GM21737 (cell line): ENCODE measurements around the gene NLRC3.

Source experiments
- ATAC-seq: cut with Tn5 transposase; IDR thresholded peaks from one replicate; pipeline ENCODE4 v1.9.1; 2021; ENCODE audit warnings: mild to moderate bottlenecking, moderate library complexity; ENCODE audit not compliant: unreplicated experiment

Gene NLRC3

DNA sequence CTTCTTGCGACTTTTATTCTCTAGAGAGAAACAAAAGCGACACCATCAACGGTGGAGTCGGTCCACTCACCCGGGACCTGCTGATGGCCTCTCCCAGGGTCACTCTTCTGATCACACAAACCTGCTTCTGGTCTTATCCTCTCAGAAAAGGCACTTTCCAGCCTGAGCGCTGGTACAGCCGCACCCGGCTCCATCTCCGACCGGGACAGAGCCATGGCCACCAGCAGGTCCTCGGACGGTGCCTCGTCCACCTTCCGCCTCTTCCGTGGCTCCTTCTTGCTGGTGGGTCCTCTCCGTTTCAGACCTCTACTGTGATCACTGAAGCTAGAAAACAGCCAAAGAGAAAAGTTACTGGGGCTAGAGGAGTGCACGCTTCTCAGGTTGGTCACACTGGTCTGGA, 20.5 kb upstream of the NLRC3 start:
- ATAC-seq: no peak

DNA sequence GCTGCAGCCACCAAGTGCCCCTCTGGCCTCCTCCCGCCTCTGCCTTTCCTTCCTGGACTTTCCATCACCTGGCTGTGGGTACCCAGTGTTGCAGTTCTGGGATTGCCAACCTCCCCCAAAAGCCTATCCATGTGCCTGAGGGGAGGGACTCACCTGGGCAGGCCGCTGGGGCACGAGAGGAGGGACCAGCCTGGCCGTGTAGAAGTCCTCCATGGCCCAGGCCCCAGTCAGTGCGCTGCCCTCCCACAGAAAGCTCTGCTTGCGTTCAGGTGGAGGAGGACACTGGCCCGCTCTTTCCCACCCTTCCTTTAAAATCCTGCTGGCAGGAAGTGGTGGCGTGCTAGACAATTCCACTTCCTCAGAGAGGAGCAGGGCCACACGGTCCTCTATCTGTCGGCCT, 20.0 kb upstream of the NLRC3 start:
- ATAC-seq: no peak

DNA sequence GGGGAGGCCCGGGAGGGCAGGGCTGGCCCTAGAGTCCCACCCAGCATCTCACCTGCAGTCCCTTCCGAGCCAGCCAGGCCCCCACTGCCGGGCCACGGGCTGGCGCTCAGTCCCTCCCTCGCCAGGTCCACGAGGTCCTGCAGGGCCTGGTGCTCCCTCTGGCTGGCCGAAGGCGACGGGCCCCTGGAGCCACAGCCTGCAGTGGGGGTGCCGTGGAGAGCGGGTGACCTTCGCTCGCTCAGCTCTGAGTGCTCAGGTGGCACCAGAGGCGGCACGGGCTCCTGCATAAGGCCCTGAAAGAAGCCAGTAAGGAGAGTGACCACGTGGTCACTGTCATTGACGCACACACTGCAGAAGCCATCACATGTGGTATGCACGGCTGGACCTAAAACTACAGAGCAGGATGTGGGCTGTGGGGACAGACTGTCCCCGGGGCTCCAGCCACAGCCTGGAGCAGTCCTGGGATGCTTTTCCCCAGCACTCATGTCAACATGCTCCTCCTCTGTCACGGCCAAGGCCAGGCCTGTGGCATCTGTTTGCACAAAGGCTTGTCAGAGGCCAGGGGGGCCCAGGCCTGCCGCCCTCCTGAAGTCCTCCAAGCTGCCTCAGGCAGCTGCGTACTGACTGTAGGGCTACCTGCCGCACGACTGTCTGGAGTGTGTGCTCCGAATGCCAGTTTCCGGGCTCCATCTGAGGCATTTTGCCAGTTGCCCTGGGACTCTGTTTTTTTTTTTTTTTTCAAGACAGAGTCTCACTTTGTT, 19.1 kb upstream of the NLRC3 start:
- ATAC-seq: no peak

DNA sequence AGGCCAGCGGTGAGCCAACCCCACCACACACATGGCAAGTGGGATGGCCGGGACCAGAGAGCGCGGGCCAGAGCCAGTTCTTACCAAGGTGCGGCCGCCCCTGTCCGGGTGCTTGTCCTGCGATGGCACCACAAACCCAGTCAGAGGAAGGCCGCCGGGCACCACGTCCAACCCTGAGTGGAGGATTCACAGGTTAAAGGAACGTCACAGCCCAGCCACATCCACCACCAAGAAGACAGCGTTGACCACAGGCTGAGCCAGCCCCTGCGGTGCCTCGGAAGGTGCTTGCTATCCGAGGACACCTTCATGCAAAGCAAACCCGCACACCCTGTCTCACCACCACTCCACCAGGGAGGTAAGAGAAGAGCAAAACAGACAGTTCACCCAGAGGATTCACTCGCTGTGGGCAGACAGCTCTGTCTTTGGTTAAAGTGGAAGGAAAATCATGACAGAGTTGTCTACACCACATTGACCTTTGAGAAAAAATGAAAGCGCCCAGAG, 18.4 kb upstream of the NLRC3 start:
- no peak for ATAC-seq

DNA sequence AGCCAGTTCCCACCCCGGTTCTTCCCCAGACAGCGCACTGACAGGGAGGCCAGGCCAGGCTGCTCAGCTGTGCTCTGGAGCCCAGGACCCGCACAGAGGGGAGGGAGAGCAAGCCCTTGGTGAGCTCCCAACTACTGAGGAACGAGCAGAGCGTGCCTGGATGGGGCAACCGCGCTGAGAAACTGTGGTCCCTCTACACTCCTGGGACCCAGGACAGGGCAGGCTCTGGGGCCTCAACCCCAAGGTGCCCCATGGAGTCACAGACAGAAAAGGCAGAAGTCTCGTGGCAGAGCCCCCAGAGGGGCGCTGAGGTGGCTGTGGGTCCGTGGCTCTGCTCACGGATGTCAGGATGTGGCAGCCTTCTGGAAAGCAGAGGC, 17.9 kb upstream of the NLRC3 start:
- ATAC-seq: no peak

DNA sequence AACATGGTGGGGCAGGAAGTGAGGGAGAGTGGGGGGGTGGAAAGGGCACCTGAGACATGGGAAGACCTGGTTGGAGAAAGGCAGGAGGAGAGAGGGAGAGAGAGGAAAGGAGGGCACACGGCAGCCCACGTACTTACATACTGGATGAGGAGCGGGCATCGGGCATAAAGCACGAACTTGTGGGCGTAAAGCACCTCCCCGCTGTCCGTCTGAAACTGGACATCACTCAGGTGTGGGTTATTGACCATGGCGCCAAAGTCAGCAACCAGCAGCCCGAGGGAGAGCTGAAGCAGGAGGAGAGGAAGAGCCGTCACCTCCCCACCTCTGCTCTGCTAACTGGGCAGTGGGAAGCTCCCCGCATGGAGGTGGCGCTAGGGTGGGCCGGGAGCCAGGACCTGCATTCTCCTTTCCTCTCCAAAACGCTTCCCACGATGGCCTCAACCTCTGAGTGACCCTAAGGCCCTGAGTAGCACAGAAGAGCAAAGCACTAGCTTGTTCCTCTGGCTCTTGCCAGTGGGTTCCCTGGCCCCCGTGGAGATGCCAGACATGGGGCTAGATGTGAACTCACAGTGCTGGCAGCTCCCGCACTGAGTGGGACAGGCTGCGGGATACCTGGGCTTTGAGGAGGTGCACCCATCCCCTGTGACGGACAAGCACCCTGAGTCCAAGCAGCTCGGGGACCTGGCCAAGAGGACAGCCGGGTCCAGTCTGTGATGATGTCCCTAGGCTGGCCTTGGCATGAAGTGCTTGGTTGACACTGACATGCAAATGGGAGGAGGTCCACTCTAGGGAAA, 17.3 kb upstream of the NLRC3 start:
- no peak for ATAC-seq

DNA sequence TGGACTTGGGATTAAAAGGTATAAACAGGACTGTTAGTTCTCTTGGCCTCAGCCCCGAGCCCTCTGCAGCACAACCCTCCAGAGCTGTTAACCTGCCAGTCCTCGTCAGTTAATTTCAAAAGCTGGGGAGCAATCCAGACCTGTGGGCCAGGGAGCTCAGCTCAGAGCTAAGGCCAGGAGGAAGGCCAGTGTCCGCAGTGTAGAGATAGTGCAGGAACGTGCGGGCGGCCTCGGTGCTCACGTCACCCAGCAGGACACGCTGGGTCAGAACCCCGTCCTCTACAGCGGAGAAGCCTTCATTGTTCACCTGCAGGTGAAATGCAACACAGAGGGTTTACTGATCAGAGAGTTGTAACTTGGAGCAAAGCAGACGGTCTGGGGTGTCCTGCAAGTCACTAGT, 15.4 kb upstream of the NLRC3 start:
- ATAC-seq: no peak

DNA sequence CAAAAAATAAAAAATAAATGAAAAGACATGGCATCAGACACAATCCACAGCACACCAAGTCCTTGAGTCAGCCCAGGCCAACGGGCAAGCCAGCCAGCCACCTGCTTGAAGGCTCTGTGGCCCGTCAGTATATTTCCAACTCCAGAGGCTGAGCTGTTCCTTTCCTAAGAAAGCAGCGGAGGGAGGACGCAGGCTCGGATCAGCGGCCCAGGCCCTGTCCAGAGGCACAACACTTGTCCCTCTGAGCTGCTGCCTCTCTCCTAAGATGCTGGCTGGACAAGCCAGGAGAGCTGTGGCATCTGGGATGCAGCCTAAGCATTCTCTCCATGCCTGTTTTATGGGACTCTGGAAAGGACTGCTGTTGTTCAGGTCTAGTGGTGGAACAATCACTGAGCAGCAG, 14.8 kb upstream of the NLRC3 start:
- ATAC-seq: no peak

DNA sequence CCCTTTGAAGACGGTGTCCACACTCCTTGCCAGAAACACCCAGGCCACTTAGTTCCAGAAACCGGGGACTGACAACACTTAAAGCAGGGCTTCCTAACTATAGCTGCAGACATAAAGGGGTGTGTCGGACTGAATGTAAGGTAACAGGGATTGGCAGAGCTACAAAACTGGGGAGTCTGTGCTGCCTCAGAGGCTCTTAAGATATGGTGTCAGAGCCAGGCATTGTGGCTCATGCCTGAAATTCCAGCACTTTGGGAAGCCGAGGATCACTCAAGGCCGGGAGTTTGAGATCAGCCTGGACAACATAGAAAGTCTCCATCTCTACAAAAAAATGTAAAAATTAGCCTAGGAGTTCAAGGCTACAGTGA, 14.2 kb upstream of the NLRC3 start:
- ATAC-seq: no peak

DNA sequence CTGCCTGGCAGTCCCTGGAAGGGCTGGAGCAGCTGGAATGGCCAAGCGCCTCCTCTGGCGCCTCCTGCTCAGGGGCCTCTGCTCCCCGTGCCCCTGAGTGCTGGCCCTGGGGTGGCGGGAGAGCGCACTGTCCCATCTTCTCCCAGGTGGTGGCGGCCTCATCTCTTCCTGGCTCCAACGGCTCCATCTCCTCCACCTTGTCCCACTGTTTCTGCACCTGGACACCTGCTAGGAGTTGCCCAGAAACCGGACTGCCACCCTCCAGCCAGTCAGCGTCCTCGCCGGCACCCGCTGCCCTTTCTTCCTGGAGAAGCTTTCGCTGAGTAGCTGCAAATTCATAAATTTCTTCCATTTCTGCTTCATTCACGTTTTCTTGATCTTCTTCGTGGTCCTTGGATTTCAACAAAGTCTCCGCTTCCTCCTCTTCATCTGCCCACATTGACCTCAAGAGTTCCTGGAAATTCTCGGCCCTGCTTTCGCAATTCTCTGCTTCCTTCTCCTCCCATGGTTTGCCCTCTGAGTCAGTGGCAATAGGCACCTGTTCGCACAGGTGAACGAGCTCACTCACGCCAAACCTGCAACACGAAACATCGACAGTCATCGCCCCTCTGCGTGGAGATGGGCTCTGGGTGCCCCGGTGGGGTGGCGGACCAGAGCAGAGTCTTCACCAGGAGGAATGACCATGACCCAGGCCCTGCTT, 13.7 kb upstream of the NLRC3 start:
- ATAC-seq: no peak

DNA sequence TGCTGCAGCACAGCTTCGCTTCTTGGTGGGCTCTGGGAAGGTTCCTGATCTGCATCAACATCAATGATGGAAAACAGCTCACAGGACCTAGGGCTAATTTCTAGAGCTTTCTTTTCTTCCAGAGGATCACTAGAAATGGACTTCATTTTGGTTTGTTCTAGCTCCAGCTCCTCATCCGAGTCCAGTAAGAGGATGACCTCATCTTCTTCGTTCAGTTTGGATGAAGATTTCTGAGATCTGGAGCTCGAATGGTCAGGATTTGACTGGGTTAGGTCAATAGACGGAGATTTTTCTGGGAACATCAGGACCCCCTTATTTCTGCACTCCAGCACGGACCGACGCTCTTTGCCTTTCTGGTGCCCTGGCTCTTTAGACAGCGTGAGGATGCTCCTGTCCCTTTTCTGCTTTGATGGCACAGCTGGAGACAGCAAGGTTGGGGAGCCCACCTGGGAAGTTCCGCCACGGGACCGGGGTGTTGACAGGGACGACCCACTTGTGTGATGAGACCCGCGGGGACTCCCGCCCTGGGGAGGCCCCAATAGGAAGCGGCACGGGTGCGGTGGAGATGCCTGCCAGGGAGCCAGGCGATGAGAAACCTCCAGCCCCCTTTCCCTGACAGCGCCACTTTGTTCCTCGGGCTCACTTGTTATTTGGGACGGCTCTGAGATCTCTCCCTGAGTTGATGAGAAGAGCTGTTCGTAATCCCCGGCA, 12.9 kb upstream of the NLRC3 start:
- ATAC-seq: no peak

DNA sequence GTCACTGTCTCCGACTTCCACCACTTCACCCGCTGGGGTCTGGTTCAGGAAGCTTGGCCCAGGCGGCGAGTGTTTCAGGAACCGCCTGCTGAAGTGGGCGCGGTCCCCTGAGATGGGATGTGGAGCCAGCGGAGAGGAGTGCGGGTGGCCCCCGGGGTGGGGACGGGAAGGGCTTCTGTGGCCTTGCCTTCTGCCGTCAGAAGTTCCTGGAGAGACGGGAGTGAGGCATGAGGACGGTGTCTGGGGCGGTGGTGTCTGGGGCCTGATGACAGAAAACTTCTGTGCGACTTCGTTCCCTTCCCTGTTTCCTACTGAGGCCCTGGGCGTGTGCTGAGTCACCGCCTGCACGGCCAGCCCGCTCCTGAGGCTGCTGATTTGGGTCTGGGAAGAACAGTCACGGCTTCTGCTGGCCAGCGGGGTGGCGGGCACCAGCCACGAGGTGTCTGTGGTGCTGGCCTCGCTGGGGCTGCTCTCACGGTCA, 12.3 kb upstream of the NLRC3 start:
- no peak for ATAC-seq

DNA sequence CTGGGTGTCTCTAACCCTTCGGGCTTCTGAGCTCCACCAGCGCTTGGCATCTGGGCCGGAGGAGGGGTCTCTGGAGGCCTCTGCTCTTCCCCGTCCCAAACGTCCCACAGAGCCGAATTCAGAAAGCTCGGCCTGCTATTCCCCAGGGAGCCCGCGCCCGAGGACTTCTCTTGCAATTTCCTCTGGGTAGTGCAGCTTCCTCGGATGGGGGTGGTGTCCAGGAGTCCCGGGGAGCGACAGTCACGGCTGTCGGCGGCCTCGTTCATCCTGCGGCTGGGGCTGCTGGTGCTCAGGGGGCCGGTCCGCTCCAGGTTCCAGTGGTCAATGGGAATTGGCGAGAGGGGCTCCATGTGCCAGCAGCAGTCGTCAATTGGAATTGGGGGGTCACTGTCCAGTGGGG, 11.8 kb upstream of the NLRC3 start:
- no peak for ATAC-seq

DNA sequence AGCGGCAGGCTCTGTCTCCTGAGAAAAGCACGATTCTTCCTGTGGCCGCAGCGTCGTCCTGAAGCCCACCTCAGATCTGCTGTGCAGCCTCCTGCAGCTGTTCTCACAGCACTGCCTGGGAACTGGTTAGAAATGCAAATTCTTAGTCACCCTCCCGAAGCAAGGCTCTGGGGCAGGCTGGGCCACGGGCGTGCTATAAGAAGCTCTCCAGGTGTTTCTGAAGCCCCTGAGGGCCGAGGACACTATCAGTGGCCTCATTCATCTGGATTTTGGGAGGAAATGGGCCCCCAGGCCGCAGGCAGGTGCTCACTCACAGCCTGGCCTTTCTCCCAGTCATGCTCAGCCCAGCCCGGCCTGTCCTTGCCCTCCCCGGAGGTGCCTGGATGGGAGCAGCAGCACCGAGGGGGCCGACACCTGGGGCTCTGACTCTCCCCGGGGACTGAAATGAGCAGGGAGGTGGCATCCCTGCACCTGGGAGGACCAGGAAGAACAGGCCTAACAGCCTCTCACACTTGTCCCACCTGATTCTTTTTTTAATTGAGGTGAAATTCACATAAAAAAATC, 10.4 kb upstream of the NLRC3 start:
- no peak for ATAC-seq

DNA sequence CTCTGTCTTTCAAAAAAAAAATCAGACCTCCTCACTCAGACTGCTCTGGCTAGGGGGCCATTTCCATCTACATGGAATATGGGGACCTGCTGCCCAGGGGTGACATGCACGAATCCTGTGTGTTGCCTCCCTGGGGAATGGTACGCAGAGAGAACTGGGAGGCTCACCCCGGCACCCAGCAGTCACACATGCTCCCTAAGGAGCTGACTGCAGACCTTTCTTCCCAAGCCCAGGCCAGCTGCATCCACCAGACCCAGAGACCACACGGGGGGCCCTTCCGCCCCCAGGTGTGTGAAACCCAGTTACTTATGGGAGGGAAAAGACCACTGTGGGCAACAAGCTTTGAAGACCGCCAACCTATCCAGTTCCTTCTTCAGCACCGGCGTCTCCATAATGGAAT, 7.2 kb upstream of the NLRC3 start:
- ATAC-seq: no peak

DNA sequence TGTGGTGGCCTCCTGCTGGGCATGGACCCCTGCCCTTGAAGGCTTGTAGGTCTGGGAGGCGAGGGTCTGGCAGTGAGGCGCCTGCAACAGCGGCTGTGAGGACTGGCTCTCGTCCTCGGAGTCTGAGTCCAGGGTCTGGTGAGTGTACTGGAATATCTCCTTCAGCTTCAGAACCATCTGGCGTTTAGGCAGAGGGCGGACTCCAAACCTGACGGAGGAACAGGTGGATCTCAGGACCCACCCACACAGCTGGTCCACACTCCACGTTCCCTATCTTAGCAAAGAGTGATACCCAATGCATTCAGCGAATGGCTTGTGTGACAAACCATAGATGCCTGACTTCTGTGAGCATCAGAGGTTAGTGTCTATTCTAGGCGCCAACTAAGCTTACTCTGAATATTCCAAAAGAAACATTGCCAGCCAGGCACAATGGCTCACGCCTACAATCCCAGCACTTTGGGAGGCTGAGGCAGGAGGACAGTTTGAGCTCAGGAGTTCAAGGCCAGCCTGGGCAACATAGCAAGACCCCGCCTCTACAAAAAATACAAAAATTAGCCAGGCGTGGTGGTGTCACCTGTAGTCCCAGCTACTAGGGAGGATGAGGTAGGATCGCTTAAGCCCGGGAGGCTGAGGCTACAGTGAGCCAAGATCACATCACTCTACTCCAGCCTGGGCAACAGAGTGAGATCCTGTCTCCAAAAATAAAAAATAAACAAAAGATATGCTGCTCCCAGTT, 6.3 kb upstream of the NLRC3 start:
- no peak for ATAC-seq

DNA sequence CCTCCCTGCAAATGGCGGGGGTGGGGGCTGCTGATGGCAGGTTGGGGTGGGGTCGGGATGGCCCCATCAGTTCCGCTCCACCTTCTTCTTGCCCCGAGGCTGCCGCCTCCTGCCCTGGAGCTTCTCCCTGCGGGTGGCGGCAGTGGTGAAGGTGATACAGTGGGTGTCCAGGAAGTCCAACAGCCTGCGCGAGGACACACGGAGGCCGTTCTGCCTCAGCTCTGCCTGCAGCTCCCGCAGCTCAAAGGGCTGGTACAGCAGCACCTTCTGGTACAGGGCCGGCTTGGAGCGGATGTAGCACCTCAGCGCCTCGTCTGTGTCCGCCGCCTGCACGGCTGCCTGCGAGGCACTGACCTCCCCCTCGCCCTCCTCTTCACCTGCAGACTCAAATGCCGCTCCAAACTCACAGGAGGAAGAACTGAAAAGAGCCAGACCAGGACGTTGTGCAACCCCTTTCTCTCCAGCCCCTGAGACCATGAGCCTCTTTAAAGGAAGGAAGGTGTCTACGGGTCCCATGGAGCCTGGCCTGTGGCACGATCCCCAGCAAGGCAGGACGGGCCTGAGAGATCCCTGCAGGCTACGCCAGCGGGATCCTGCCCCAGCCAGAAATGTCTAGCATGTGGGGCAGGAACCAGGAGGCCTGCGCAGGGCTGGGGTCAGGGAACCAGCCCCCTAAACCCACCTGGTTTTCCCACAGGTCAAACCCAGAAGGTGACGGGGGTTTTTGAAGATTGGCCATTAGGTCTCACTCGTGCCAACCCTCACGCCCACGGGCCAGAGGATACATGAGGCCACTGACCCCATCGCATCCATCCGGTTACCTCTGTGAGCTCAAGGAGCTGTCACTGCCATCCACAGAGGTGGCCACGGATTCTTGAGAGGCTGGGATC, 5.3 kb upstream of the NLRC3 start:
- ATAC-seq: no peak

DNA sequence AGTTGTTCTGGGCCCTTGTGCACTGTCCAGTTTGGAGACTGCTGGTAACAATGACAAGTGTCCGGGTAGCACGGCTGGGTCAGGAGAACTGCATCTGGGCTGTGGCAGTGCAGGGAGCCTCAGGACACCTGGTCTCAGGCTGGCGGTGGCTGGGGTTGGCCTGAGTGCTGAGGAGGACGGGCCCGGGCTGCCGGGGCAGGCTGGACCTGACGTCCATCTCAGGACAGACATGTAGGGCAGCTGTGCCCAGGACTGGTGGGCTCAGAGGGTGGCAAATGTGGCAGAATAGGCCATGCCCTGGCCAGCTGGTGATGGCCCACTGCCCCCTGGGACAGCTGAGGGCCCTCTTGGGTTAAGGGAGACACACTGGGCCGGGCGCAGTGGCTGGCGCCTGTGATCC, 4.2 kb upstream of the NLRC3 start:
- no peak for ATAC-seq

DNA sequence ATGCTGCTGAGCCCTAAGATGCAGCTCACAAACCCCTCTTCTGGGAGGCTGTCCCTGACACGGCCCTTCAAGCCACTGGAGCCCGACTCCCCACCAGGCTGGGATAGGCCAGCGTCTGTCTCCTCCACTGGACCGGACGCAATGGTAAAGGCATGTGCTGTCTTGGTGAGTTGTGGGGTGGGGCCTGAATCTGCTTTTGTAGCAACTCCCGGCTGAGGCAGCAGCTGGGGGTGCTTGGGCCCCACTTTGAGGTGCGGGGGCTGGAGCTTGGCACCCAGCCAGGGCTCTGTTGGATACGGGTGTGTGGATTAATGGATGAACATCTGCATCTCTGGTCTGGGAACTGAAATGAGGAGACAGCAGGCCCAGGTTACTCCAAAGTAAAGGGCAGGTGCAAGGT, 3.5 kb upstream of the NLRC3 start:
- ATAC-seq: no peak
